Ovary (tissue), 3 donors: ENCODE measurements around the gene KIF26A.

Experiments
- CTCF ChIP-seq, 3 donors: fragments of 450-650 bp in 2 of 3; fragments of 200-600 bp in 1 of 3; IDR thresholded peaks; one replicate each; pipeline versions ENCODE4 v1.5.1 to v1.8.0; 2016 to 2022; ENCODE audit warnings: antibody characterized with exemption in 3 of 3, mild to moderate bottlenecking in 1 of 3
- POLR2A ChIP-seq: fragments of 450-650 bp; IDR thresholded peaks from one replicate; pipeline ENCODE4 v1.6.1; 2017; ENCODE audit warnings: antibody characterized with exemption, mild to moderate bottlenecking, moderate library complexity
- donor health status: DM: no; HTN: no; CAD: no.

- TF ChIP-seq CTCF (IDR thresholded peaks at IDR 0.05), result no peak
- no peak for TF ChIP-seq POLR2A
Observed at GRCh38 chr14:104105822-104106470, 32.4 kb upstream of the KIF26A start.
